OCI-LY3 (cell line): ENCODE data around the gene USP4.

Experiments
- CTCF ChIP-seq: fragments of 200-600, 300-600 bp; sonication (generic); IDR thresholded peaks from 2 replicates; pipeline ENCODE4 v1.5.1; 2014; ENCODE audit warnings: antibody characterized with exemption, low read length, low read depth
- EZH2phosphoT487 ChIP-seq: fragments of 200-600 bp; shearing (Covaris generic); IDR thresholded peaks from 2 replicates; pipeline ENCODE4 v1.6.1; 2018; ENCODE audit warnings: antibody characterized with exemption, mixed run types, low read depth

GRCh38 chr3:49352890-49353421 is 13.1 kb upstream of the USP4 start:
- no peak for TF ChIP-seq CTCF
- no peak for TF ChIP-seq EZH2phosphoT487
